GM18511 (cell line): ENCODE results near the gene GRAP2.
"Not testable (repeated sequence)": the region's sequence is repeated elsewhere in the genome, so short reads cannot be mapped to it uniquely, and the experiment has no call there.

Experiments used
- ATAC-seq: cut with Tn5 transposase; IDR thresholded peaks from one replicate; pipeline ENCODE4 v1.9.1; 2021; ENCODE audit warnings: mild to moderate bottlenecking, moderate library complexity; ENCODE audit not compliant: unreplicated experiment

GRAP2 gene

GRCh38 chr22:39896313-39896996 lies 4.4 kb upstream of the GRAP2 start:
- no peak for ATAC-seq

GRCh38 chr22:39897841-39898240 lies 3.0 kb upstream of the GRAP2 start:
- ATAC-seq, result no peak

GRCh38 chr22:39898997-39899396 lies 1.9 kb upstream of the GRAP2 start:
- ATAC-seq, result peak; percentile 77

DNA sequence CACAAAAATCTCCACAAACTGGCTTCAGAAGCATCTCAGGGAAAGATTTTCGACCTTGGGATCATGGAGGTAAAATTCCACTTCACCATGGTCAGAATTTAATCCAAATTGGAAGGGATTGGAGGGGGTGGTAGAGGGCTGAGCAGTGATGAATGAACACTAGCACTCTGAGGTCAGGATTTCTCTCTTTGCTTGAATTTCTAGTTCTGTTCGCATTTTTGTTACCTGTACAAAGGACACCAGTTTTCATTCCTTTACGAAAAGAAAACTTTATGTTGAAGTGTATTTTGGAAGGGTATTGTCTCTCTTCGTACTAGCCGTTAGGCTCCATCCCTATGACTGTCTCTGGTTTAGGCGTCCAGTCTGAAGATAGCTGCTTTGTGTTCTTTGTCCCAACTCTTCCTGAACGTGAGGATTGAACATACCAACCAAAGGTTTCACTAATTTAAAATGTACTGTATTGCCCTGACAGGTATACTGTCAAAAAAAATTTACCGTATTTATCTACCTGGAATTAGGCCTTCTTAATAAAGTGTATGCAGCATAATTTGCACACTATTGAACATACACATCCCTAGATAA lies 772 bp downstream of the GRAP2 start:
- no peak for ATAC-seq

GRCh38 chr22:39904024-39904423 lies 3.1 kb downstream of the GRAP2 start:
- not testable (repeated sequence) for ATAC-seq

DNA sequence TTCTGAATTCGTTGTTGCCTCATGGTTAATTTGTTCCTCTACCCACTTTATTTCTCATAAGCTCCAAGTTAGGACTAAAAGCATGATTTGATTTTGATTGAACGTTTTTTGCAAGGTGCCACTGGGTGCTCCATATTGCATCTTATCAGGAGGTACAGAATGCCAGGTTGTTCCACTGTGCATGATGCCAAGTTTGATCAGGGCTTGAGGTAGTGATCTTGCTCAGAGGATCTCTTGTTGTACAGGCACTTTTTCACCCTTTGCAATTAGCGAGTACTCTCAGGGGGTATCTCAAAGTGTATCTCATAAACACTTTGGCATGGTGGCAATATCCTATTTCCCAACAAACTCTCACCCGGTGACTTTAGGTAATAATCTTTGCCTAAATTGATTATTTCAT lies 4.0 kb downstream of the GRAP2 start:
- ATAC-seq, result no peak

DNA sequence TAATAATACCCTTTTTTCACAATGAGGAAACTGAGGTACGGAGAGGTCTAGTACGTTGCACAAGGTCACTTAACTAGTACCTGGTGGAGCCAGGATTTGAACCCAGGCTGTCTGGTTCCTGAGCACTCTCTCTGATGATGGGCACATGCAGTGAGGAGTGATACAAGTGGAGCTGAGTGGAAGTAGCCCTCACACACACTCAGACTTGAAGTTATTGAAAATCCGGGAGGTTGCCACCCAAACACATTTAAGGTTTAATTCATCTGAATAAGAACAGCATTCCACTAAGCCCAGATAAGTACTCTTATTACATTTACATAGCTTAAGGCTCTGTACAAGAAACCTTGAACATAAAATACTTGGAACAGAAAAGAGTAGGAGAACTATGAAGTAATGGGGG lies 4.8 kb downstream of the GRAP2 start:
- no peak for ATAC-seq

DNA sequence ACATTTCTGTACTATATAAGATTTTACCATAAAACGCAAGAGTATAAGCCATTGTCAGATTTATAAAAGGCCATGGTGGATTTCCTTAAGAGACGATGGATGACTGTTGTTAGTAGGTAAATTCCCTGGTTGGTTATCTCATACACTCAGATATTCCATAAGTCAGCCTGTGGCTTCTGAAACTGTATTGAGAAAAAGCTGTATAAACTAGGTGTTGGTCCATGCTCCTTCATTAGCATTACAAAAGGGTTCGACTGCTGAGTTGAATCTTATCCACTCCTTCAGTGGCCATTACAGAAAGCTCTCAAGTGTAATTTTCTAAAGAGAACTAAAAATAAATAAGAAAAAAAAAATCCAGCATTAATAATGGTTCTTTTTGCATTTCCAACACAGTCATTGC lies 5.3 kb downstream of the GRAP2 start:
- no peak for ATAC-seq

DNA sequence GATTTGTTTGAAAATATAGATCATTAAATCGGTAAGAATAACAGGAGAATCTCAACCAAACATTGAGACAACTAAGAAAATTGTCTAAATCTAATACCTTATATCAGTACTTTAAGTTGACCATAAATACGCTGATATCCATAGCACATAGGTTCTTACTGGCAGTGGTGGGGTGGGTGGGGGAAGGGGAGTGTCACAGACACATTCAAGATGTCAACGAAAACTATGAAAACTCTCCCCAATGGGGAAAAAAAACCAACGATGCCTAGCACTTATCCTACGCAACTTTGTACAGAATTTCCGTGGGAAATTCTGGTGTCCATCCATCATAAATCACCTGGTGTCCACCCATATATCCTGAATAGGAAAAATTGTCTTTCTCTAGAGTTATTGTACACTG lies 6.2 kb downstream of the GRAP2 start:
- ATAC-seq, result no peak

DNA sequence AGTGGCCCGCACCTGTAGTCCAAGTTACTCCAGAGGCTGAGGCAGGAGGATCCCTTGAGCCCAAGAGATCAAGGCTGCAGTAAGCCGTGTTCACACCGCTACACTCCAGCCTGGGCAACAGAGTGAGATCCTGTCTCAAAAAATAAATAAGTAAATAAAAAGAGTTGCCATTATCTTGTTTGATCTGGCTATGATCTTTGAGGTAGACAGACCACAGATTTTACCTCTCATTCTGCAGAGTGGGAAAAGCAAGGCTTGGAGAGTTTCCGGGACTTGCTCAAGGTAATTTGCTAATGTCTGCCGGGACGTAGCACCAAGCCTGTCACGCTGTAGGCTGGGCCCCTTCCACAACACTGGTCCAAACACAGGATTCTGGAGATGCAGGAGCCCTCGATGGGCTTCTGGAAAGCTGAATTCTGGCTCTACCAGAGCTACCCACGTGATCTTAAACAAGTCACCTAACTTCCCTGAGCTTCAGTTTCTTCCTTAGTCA lies 6.8 kb downstream of the GRAP2 start:
- ATAC-seq, result no peak

DNA sequence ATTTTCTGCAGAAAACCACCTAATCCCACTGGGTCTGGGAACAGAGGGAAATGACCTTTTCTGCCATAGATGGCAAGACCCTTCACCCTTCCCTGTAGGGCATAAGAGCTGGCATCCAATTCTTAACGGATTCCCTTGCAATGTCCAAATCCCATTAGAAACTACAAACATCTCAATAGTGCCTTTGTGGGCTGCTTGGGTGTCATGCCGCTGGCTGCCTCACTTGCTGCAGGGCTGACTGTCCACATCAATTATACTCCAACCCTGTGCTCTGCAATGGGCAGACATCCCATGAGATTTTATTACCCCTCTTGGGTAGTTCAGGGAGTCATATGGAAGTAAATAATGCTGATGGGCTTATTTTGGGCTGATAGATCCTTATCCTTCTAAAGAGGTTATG lies 7.3 kb downstream of the GRAP2 start:
- ATAC-seq, result no peak

- no peak for ATAC-seq
These were observed 7.9 kb downstream of the GRAP2 start for GRCh38 chr22:39908737-39909136.

- no peak for ATAC-seq
These were observed 10.2 kb downstream of the GRAP2 start for GRCh38 chr22:39910876-39911613.

GRCh38 chr22:39913321-39913720 lies 12.4 kb downstream of the GRAP2 start:
- no peak for ATAC-seq

GRCh38 chr22:39913886-39914285 lies 13.0 kb downstream of the GRAP2 start:
- no peak for ATAC-seq

GRCh38 chr22:39914584-39914983 lies 13.7 kb downstream of the GRAP2 start:
- no peak for ATAC-seq

- ATAC-seq, result no peak
These were observed 14.4 kb downstream of the GRAP2 start for GRCh38 chr22:39915295-39915726.

GRCh38 chr22:39916496-39916895 lies 15.6 kb downstream of the GRAP2 start:
- no peak for ATAC-seq

DNA sequence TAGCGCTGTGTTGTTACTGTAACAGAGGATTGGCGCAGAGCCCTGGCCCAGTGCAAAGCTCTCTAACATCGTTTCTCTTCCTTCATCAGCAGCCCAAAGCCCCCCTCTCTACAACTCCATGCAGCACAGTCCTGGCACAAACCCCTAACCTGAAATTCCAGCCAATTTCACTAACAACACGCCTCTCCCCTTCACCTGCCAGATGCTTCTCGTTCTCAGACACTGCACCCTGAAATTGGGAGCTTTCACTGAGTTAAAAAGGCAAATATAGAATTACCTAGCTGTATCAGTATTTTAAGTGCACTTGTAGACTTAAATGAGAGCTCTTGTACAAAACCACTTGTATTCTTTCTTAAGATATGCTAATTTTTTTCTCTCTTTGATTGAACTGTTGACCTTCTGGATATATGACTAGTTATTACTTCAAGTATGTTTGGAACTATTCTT lies 16.3 kb downstream of the GRAP2 start:
- ATAC-seq, result no peak

DNA sequence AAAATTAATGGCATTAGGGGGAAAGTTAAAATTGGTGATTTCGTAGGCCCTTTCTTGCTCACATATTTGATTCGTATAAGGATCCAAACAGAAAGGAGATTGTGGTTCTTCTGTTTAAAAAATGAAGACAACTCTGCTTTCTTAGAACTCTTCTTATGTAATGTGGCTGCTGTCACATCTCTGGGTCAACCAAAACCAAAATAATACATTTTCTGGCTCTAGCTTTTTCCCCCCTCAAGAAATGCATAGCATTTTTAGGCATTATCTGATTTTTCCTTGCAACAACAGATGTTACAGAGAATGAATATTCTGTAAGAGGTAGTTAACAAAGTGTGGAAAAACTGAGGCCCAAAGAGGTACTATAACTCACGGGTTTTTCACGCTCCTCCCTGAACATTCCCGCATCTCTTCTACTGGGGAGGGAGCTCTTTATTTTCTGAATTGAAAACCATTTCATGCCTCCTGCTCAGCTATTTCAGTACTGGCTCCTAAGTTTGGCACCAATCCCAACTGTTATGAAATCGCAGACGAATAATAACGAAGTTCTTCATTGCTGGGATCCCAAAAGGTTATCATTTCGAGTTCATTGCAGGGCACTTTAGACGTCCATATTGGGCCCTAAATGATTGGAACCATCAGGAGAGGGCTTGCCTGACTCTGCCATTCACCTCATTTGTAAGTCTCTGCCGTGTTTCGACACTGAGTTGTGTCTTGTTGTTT lies 17.1 kb downstream of the GRAP2 start:
- ATAC-seq, result no peak

- ATAC-seq, result no peak
These were observed 19.4 kb downstream of the GRAP2 start for GRCh38 chr22:39920134-39920743.
